ENCODE measurements around the gene ARPC5L. TPM values are rescaled to one million over a fixed set of nuclear protein-coding genes. Genes with fewer than 3 reads are reported as not detected.
"Not testable (repeated sequence)": the region's sequence is repeated elsewhere in the genome, so short reads cannot be mapped to it uniquely, and the experiment has no call there.

ARPC5L gene
- total RNA-seq, 1 donor from 2014 or later = 52.8 TPM

DNA sequence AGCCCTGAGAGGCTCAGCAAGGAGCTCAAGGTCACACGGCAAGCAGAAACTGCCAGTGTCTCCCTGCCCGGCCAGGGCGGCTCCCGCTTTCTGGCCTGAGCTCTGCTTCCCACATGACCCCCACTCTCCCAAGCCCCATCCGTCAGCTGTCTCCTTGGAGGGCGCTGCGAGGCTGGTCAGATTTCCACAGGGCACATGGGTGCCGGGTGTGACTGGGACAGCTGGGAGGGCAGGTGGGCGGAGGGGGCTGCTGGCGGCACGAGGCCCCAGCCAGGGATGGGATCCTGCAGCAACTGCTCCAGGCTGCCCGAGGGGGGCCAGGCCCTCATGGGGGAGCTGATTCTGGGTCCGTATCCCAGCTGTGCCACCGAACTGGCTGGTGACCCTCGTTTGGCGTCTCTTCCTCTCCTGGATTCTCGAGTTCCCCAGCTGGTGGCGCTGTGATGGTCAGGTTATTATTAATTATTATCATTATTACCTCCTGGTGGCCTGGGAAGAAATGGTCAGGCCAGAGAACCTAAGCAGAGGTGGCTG is 21.6 kb upstream of the ARPC5L start:
- no peak for DNase-seq (ENCODE audit: extremely low read depth, low read depth, low spot score)

DNA sequence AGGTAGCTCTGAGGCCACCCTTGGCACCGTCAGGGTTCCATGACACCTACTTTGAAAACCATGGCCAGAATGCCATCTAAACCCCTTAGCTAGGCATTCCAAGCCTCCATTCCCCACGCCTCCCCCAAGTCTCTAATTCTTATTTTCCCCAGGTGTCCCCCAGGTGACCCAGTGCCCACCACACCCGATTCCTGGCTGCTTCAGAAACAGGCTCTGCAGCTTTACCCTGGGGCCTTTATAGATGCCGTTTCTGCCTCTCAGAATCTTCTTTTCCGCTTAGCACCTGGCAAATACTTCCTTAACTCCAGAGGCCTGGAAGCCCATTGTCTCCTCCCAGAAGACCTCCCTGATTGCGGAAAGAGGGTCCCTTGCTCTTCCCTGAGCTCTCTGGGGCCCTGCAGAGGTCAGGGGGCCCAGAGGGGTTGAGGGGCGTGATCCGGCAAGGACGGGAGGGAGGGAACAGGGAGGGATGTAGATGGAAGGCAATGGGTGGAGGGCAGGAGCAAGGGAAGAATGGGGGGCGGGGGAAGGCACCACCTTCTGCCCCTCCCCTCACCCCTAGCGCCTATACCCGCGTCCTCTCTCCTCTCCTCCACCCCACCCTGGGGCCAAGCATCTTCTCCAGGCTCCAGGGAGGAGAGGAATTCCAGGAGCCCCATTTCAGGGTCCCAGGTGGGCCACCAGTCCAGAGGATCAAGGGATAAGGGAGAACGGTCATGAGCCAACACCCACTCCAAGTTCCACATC is 20.7 kb upstream of the ARPC5L start:
- DNase-seq (ENCODE audit: extremely low read depth, low read depth, low spot score) = no peak

DNA sequence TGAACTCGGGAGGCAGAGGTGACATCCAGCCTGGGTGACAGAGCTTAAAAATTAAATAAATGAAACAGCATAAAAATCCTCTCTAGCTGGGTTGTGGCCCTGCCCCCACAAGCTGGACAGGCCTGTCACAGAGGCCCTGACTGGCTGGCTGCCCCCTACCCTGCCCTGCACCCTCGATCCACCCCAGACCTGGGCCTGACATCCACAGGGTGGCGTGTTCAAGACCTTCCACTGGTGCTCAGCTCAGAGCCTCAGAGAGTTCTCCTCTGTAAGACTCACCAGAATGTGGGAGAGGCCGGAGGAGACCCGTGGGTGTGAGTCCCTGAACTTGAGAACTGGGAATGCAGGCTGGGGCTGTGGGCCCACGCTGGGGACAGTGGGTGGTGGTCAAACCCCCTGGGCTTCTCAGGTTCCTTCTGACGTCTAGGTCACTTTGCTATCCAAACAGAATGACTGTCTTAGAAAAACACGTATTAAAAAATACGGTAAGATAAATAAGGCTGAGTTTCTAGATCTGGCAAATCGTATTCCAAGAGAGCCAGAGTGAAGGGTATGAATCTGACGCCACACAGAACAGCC is 18.4 kb upstream of the ARPC5L start:
- no peak for DNase-seq (ENCODE audit: extremely low read depth, low read depth, low spot score)

DNA sequence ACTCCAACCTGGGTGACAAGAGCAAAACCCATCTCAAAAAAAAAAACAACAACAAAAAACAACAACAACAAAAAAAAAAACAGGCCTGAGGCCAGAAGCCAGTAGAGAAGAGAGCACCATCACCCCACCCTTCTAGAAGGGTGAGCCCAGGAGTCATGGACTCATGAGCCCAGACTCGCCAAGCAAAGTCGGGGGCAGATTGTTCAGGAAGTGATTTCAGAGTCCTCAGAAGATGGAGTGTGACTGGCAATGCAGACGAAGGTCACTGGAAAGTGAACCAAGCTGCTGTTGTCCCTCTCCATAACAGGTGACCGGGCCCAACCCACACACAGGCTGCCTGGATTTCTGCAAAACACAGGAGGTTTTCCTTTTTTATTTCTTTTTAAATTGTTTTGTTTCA is 17.6 kb upstream of the ARPC5L start:
- no peak for DNase-seq (ENCODE audit: extremely low read depth, low read depth, low spot score)

DNA sequence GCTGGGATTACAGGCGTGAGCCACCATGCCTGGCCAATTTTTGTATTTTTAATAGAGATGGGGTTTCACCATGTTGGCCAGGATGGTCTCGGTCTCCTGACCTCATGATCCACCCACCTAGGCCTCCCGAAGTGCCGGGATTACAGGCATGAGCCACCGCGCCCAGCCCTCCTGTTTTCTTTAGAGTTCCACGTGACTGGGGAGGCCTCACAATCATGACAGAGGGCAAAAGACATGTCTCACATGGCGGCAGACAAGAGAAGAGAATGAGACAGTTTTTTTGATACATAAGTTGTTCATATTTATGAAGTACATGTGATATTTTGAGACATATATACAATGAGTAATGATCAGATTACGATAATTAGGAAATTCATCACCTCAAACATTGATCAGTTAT is 15.5 kb upstream of the ARPC5L start:
- not testable (repeated sequence) for DNase-seq (ENCODE audit: extremely low read depth, low read depth, low spot score)

DNA sequence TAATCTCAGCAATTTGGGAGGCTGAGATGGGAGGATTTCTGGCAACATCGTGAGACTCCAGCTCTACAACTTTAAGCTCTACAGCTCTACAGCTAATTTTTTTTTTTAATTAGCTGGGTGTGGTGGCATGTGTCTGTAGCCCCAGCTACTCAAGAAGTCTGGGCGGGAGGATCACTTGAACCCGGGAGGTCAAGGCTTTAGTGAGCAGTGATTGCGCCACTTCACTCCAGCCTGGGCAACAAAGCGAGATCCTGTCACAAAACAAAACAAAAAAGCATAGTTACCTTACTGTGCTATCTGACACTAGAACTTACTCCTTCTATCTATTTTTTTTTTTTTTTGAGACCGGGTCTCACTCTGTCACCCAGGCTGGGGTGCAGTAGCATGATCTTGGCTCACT is 15.0 kb upstream of the ARPC5L start:
- DNase-seq (ENCODE audit: extremely low read depth, low read depth, low spot score) = no peak

DNA sequence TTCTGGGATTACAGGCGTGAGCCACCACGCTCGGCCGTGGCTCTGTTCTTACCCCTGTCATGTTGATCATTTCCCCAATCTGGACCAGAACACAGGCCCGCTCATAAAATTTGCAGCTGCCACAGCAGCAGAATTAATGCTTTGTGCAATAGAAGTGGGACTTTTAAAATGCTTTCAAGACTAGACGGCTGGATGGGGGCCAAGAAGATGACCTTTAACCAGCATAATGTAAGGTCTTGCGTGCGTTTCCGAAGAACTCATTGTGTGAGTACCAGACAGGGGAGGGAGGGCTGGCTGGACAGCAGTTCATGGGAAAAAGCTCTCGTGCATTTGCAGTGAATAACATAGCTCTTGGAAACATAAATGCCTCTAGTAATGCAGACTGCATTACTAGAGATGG is 12.1 kb upstream of the ARPC5L start:
- DNase-seq (ENCODE audit: extremely low read depth, low read depth, low spot score) = no peak

DNA sequence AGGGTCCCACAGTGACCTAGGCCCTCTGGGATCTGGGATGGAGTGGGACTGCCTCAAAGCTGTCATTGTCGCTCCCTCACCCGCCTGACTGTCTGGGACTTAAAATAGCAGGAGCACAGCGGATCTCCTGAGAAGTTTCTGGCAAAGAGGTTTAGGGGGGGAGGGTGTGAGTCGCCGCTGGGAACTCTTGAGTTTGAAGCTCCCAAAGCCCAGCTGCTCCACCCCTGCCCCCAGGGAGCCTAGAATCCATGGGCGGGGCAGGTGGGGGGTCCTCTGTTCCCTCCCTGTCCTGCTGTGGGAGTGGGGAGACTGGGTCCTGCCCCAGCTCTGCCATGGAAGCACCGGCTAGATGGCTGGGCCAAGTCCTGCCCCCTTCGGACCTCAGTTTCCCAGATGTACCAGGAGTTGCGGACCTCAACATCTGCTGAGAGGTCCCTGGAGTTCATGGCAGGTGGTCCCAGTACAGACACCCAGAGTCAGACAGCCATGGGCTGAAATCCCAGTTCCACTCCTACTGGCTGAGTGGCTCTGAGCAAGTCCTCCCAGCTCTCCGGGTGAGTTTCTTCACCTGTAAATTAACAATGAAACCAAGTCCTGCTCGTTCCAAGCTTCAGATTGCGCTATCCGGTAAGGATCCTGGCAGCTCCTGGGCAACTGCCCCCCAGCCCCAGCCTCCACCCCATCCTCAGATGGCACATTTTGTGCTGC is 9.7 kb upstream of the ARPC5L start:
- DNase-seq (ENCODE audit: extremely low read depth, low read depth, low spot score) = no peak

DNA sequence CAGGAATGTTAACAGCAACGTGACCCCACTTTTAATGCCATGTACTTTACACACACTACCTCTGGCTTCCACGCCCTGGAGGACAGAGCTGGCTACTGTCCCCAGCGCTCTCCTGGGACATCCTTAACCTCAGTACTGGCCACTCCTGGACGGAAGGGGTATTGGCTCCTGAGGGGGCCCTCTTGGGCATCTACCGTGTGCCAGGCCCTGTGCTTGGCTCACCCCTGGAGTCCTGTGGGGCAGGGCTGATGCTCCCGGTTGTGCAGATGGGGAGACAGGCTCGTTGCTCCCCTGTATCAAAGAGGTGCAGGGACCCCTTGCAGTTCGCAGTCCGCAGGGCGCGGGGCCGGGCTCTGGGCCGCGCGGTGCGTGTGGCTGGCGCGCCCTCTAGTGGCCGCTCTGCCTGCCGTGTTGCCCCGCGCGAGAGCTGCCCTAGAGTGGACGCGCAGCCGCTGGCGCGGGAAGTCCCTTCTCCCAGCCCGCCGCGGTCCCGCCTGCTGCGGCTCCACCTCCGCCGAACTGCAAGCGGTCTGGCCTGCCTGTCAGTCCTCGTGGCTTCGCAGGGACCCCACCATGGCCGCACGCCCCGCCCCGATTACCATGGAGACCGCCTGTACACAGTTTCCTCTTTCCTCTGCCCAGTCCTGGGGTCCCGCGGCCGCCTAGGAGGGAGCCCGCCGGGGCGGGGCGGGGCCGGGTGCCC is 8.9 kb upstream of the ARPC5L start, which contains the start of gene WDR38:
TSS of gene WDR38 (plus strand) at position 632 of the 703 bp plus-strand sequence. CDS start 72 bp downstream, outside the sequence.
- no peak for DNase-seq (ENCODE audit: extremely low read depth, low read depth, low spot score)

DNA sequence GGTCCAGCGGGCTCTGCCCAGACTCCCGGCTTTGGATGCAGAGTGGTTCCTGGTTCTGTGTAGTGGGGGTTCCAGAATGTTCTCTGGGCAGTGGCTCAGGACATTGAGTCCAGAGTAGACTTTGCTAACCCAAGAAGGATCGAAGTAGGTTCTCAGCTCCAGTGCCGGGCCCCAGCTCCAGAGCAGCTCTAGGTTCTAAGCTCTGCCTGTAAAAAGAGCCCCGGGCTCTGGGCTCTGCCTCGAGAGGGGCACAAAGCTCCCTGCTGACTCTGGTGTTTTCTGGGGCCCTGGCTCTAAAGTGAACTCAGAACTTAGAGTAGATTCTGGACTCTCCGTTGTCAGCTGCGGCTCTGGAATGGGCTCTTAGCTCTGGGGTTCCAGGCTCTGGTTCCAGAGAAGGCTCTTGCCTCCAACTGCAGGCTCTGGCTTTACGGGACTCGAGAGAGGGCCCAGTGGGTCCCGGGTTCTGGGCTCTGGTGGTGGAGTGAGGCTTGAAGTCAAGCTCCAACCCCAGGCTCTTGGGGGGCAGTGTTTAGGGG is 8.3 kb upstream of the ARPC5L start:
- DNase-seq (ENCODE audit: extremely low read depth, low read depth, low spot score) = no peak

DNA sequence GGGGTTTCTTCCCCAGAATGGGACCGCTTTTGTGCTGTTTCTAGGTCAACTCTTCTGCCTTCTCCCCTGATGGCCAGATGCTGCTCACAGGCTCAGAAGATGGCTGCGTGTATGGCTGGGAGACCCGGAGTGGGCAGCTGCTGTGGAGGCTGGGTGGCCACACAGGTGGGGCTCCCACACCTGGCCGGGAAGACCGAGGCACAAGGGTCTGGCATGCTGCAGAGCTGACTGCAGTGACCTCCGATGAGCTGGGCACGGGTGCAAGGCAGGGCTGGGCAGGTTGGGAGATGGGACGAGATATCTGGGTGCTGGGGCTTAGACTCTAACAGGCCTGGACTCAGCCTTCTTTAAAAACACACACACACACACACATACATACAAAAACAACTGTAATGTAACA is 7.8 kb upstream of the ARPC5L start:
- DNase-seq (ENCODE audit: extremely low read depth, low read depth, low spot score) = no peak

DNA sequence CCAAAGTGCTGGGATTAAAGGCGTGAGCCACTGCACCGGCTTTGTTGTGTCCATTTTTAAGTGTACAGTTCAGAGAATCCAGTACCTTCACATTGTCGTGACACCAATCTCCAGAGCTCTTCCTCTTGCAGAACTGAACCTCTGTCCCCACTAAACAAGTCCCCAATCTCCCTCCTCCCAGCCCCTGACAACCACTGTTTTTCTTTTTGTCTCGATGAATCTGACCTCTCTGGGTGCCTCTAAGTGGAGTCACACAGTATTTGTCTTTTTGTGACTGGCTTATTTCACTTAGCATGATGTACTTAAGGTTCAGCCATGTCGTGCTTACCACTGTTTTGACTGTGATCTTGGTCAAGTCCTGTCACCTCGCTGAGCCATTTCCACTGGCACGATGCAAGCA is 7.1 kb upstream of the ARPC5L start:
- no peak for DNase-seq (ENCODE audit: extremely low read depth, low read depth, low spot score)

DNA sequence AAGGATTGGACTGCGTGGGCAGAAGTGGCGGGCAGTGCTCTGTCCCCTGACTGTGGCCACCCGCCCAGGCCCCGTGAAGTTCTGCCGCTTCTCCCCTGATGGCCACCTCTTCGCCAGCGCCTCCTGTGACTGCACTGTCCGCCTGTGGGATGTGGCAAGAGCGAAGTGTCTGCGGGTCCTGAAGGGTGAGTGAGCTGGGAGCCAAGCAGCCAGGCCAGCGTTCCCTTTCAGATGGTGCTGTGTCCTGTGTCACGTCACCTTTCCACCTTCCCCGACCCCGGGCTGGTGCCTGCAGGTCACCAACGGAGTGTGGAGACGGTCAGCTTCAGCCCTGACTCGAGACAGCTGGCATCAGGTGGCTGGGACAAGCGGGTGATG is 6.4 kb upstream of the ARPC5L start:
- DNase-seq (ENCODE audit: extremely low read depth, low read depth, low spot score) = no peak

DNA sequence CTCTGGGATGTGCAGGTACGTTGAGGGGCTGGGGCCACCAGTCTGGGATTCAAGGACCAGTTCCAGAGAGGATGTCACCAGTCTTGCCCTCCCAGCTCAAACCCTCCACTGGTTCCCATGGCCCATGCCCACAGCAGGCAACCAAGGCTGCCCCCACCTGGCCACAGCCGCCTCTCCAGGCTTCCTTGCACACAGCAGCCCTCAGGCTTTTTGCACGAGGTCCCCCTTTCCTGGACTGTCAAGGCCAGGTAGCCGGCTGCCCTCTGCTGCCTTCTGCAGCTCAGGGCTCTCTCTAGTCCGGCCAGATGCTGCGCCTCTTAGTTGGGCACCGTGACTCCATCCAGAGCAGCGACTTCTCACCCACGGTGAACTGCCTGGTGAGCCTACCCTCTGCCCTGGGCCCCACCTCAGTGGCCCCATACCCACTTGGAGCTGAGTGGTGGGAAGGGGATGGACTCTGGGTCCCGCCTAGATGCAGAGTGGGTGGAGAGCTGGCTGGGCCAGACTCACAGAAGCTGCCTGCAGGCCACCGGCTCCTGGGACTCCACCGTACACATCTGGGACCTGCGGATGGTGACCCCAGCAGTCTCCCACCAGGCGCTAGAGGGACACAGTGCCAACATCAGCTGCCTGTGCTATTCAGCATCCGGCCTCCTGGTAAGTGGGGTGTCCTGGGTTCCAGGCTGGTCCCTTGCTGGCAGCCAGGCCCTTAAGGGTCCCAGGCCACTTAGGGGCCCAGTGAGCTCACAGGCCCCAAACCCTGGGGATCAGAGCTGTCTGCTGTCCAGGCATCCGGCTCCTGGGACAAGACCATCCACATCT is 5.8 kb upstream of the ARPC5L start:
- no peak for DNase-seq (ENCODE audit: extremely low read depth, low read depth, low spot score)

DNA sequence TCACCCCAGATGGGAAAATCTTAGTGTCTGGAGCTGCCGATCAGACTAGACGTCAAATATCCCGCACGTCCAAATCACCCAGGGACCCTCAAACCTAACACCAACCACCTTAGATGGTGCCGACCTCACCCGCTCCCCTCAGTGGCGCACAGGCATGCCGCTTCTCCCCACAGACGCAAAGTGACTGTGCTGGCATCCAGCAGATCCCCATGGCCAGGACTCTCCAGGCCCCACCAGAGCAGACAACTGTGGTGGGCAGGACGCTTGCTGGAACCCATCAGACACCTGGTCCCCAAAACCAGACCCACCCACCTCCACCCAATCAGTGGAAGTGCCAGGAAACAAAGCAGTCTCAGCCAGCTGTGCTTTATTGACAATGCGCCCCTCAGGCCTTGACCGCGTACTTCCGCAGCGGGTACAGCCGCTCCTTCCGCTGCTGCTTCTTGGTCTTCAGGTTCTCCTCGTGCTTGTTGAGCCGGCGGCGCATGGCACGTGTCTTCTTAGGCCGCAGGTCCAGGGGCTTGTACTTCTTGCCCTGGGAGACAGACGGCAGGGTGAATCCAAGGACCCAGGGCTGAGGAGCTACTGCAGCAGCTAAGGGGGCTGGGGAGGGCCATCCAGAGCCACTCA is 4.3 kb upstream of the ARPC5L start:
- no peak for DNase-seq (ENCODE audit: extremely low read depth, low read depth, low spot score)

DNA sequence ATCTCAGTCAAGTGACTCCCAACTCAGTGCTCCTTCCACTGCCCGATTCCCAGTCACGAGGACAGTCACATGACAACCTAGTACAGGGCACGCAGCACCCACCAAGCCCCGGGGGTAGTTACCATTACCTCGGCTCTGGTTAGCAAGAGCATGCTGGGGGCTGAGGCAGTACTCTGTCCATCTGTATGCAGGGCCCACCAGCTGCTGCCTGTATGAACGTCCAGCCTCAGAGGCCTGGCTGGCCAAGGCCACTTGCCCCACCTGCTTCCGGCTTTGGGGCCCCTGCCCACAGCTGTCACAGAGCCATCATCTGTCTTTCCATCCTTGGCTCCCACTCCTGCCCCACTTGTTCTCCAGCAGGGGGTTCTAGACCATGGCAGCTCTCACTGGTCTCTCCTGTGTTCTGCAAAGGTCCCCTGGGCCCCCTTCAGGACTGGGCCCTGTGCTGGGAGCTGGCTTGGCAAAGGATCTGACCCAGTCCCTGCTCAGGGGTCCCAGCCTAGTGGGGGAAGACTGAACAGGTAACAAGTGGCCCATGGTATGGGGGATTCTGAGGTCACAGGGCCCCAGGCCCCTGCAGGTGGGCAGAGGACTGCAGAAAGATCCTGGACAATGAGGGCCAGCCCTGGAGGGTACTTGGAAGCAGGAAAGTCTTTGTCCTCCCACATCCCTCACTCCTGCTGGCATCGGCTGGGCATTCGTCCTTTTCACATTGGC is 3.4 kb upstream of the ARPC5L start:
- no peak for DNase-seq (ENCODE audit: extremely low read depth, low read depth, low spot score)

DNA sequence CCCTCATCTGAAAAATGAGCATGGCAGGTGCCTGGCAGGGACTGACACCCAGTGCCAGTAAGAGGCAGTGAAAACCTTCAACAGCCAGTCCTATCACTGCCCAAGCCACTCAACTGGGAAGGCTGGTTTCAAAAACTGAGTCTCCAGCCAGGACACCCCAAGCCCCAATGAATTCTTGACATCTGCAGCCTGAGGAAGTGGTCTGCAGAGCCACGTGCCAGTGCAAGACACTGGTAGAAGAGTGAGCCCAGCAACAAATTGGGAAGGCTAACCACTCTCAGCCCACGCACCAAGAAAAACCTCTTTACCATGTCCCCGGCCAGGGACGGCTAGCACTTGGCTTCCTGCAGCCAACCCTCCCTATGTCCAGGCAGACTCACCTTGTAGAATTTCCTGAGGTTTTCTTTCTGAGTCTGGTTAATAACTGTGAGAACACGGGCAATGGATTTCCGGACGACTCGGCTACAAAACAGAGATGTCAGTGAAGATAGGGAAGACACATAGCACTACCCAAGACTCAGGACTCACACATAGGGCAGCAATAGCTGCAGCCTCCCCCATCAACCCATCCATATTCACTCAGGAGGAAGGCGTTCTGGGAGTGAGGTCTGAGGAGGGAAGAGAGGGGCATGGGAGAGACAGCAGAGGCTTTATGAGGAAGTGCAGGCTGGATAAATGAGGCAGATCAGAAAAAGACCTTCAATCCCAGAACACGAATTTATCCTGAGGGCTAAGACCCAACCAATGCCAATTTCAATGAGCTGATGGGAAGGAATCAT is 1.9 kb upstream of the ARPC5L start:
- DNase-seq (ENCODE audit: extremely low read depth, low read depth, low spot score) = no peak

Measured in glomerular endothelial cell (primary cell).